IMR-90 (cell line): ENCODE measurements around the gene SLC2A10. TPM values are rescaled to one million over a fixed set of nuclear protein-coding genes. Genes with fewer than 3 reads are reported as not detected.

Source experiments
- ATAC-seq: fragments of 200-7000 bp; cut with Tn5 transposase; 2 replicates; pipeline ENCODE4 v1.9.1; 2020; ENCODE audit warnings: low read depth, mild to moderate bottlenecking, moderate library complexity
- BruUV-seq: library from RNA; stranded (reverse); fragments of 400-500 nt; replicated peaks from 2 replicates; lab custom pipeline; 2021; lab: Mats Ljungman, UMichigan
- CTCF ChIA-PET: fragments of 300-600 bp; formaldehyde crosslinking; extraction: SDS; loops from one replicate; lab custom pipeline; 2021; ENCODE audit warnings: antibody characterized with exemption; lab: Yijun Ruan, JAX
- POLR2A ChIA-PET: fragments of 300-600 bp; sonication (Branson Sonifier 250); formaldehyde crosslinking; loops from one replicate; lab custom pipeline; 2022; ENCODE audit warnings: antibody characterized with exemption; ENCODE audit not compliant: unreplicated experiment; lab: Charles Lee
- DNase-seq: peaks from one replicate; pipeline ENCODE4 v3.0.0; 2013
- H2AFZ ChIP-seq: replicated peaks from 2 replicates; pipeline ENCODE3; 2013; ENCODE audit warnings: low read length, mild to moderate bottlenecking; ENCODE audit not compliant: poor library complexity
- H2AK5ac ChIP-seq: 2 replicates; pipeline ENCODE4 v1.6.1; 2013; ENCODE audit warnings: low read depth, low read length, inconsistent platforms
- H2AK9ac ChIP-seq: replicated peaks from 2 replicates; pipeline ENCODE3; 2013; ENCODE audit warnings: mild to moderate bottlenecking, low read depth, low read length, moderate library complexity; ENCODE audit not compliant: poor library complexity
- H2BK120ac ChIP-seq: 2 replicates; pipeline ENCODE4 v1.6.1; 2013; ENCODE audit warnings: low read depth, low read length, inconsistent platforms
- H2BK15ac ChIP-seq: 3 replicates; pipeline ENCODE4 v1.6.1; 2013; ENCODE audit warnings: low read depth, low read length, inconsistent platforms
- H2BK20ac ChIP-seq: 2 replicates; pipeline ENCODE4 v1.6.1; 2013; ENCODE audit warnings: low read depth, mild to moderate bottlenecking, inconsistent platforms, low read length, moderate library complexity
- H2BK5ac ChIP-seq: 2 replicates; pipeline ENCODE4 v1.6.1; 2013; ENCODE audit warnings: mild to moderate bottlenecking, low read depth, low read length, inconsistent platforms; ENCODE audit not compliant: poor library complexity, severe bottlenecking
- H3K14ac ChIP-seq: replicated peaks from 2 replicates; pipeline ENCODE4 v1.6.1; 2013; ENCODE audit warnings: low read depth, low read length, inconsistent platforms
- H3K18ac ChIP-seq: 2 replicates; pipeline ENCODE4 v1.6.1; 2013; ENCODE audit warnings: low read depth, low read length, control low read depth
- H3K23ac ChIP-seq: 2 replicates; pipeline ENCODE4 v1.6.1; 2013; ENCODE audit warnings: low read depth, low read length, inconsistent platforms
- H3K27ac ChIP-seq: 2 replicates; pipeline ENCODE4 v1.5.1; 2013; ENCODE audit warnings: mild to moderate bottlenecking, control low read depth, low read length; ENCODE audit not compliant: insufficient read depth
- H3K27me3 ChIP-seq: 2 replicates; pipeline ENCODE4 v1.6.1; 2013; ENCODE audit warnings: low read length; ENCODE audit not compliant: control insufficient read depth, insufficient read depth
- H3K36me3 ChIP-seq: 2 replicates; pipeline ENCODE4 v1.6.1; 2013; ENCODE audit warnings: low read length, mixed read lengths; ENCODE audit not compliant: control insufficient read depth, insufficient read depth
- H3K4ac ChIP-seq: 2 replicates; pipeline ENCODE4 v1.6.1; 2013; ENCODE audit warnings: low read depth, low read length, inconsistent platforms
- H3K4me1 ChIP-seq: 2 replicates; pipeline ENCODE4 v1.6.1; 2013; ENCODE audit warnings: low read length, mixed read lengths; ENCODE audit not compliant: control insufficient read depth, insufficient read depth
- H3K4me2 ChIP-seq: 2 replicates; pipeline ENCODE4 v1.6.1; 2013; ENCODE audit warnings: low read depth, mild to moderate bottlenecking, control low read depth, low read length, moderate library complexity
- H3K4me3 ChIP-seq: 2 replicates; pipeline ENCODE4 v1.5.1; 2013; ENCODE audit warnings: low read depth, mild to moderate bottlenecking, control low read depth, low read length, moderate library complexity; ENCODE audit not compliant: insufficient read depth
- H3K56ac ChIP-seq: 2 replicates; pipeline ENCODE4 v1.6.1; 2013; ENCODE audit warnings: low read length, inconsistent platforms; ENCODE audit not compliant: insufficient read depth; ENCODE audit errors: extremely low read depth
- H3K79me1 ChIP-seq, 2 experiments: 2 replicates each; pipeline ENCODE4 v1.6.1; 2013; ENCODE audit warnings: low read length in 2 of 2, inconsistent platforms in 1 of 2, low read depth in 1 of 2
- H3K9ac ChIP-seq: 2 replicates; pipeline ENCODE4 v1.6.1; 2013; ENCODE audit warnings: low read depth, low read length, control low read depth
- H3K9me1 ChIP-seq: 2 replicates; pipeline ENCODE4 v1.6.1; 2013; ENCODE audit warnings: low read length, inconsistent platforms; ENCODE audit not compliant: insufficient read depth
- H3K9me3 ChIP-seq: 2 replicates; pipeline ENCODE4 v1.6.1; 2013; ENCODE audit warnings: low read length; ENCODE audit not compliant: control insufficient read depth, insufficient read depth
- H4K20me1 ChIP-seq: 2 replicates; pipeline ENCODE4 v1.6.1; 2013; ENCODE audit warnings: low read length, inconsistent platforms; ENCODE audit not compliant: insufficient read depth
- H4K5ac ChIP-seq: 2 replicates; pipeline ENCODE4 v1.6.1; 2013; ENCODE audit warnings: mild to moderate bottlenecking, low read depth, low read length, control low read depth
- H4K8ac ChIP-seq, 2 experiments: 2 replicates each; pipeline ENCODE4 v1.6.1; 2013; ENCODE audit warnings: low read depth in 2 of 2, low read length in 2 of 2, control low read depth in 1 of 2, inconsistent platforms in 1 of 2
- H4K91ac ChIP-seq: 2 replicates; pipeline ENCODE4 v1.6.1; 2013; ENCODE audit warnings: low read depth, low read length, inconsistent platforms; ENCODE audit not compliant: insufficient read depth
- BHLHE40 ChIP-seq: fragments of 150-350 bp; IDR thresholded peaks from 2 replicates; pipeline ENCODE4 v1.6.1; 2016; ENCODE audit warnings: mild to moderate bottlenecking, low read depth, low read length
- CEBPB ChIP-seq: IDR thresholded peaks from 2 replicates; pipeline ENCODE4 v1.6.1; 2012; ENCODE audit warnings: low read depth, low read length, improper control_type of control experiment
- CHD1 ChIP-seq: IDR thresholded peaks from 2 replicates; pipeline ENCODE4 v1.6.1; 2012; ENCODE audit warnings: low read depth, low read length, improper control_type of control experiment
- FOS ChIP-seq: fragments of 150-350 bp; IDR thresholded peaks from 2 replicates; pipeline ENCODE4 v1.6.1; 2016; ENCODE audit warnings: low read depth, low read length
- MAFK ChIP-seq: IDR thresholded peaks from 2 replicates; pipeline ENCODE4 v1.6.1; 2012; ENCODE audit warnings: low read depth, low read length, improper control_type of control experiment
- MAZ ChIP-seq: IDR thresholded peaks from 2 replicates; pipeline ENCODE4 v1.6.1; 2012; ENCODE audit warnings: low read depth, mild to moderate bottlenecking, low read length, improper control_type of control experiment, moderate library complexity, borderline replicate concordance
- MXI1 ChIP-seq: IDR thresholded peaks from 2 replicates; pipeline ENCODE4 v1.6.1; 2012; ENCODE audit warnings: low read depth, mild to moderate bottlenecking, low read length, moderate library complexity, borderline replicate concordance
- NFE2L2 ChIP-seq: fragments of 150-350 bp; IDR thresholded peaks from 2 replicates; pipeline ENCODE4 v1.6.1; 2016; ENCODE audit warnings: low read depth, mild to moderate bottlenecking, low read length
- POLR2A ChIP-seq: IDR thresholded peaks from 2 replicates; pipeline ENCODE4 v1.6.1; 2012; ENCODE audit warnings: mild to moderate bottlenecking, low read depth, low read length
- RAD21 ChIP-seq: IDR thresholded peaks from 2 replicates; pipeline ENCODE4 v1.6.1; 2012; ENCODE audit warnings: low read length, improper control_type of control experiment
- RCOR1 ChIP-seq: IDR thresholded peaks from 2 replicates; pipeline ENCODE4 v1.6.1; 2012; ENCODE audit warnings: mild to moderate bottlenecking, low read length, improper control_type of control experiment; ENCODE audit not compliant: insufficient replicate concordance
- RFX5 ChIP-seq: IDR thresholded peaks from 2 replicates; pipeline ENCODE4 v1.8.0; 2012; ENCODE audit warnings: low read depth, mild to moderate bottlenecking, low read length, moderate library complexity
- SMC3 ChIP-seq: fragments of 150-350 bp; IDR thresholded peaks from 2 replicates; pipeline ENCODE4 v1.6.1; 2016; ENCODE audit warnings: low read depth, mild to moderate bottlenecking, antibody characterized with exemption, low read length, moderate library complexity
- USF2 ChIP-seq: fragments of 150-350 bp; IDR thresholded peaks from 2 replicates; pipeline ENCODE4 v1.6.1; 2017; ENCODE audit warnings: mild to moderate bottlenecking, antibody characterized with exemption, low read length, low read depth
- WGBS, 2 experiments: methylation state at CpG; one replicate each; pipeline versions ENCODE4 v1.1.5 to v1.1.7; 2013; ENCODE audit warnings: missing lambda C conversion rate in 2 of 2; ENCODE audit not compliant: insufficient read length in 1 of 2; ENCODE audit errors: extremely low coverage in 2 of 2; 5-methylcytosine and 5-hydroxymethylcytosine counted together
- dilution Hi-C: fragments of 300-500 bp; cut with HindIII; formaldehyde crosslinking; loops from one replicate; pipeline ENCODE4 v1.14.3; 2018; ENCODE audit warnings: low sequenced_read_pairs; ENCODE audit not compliant: unreplicated experiment
- in situ Hi-C: fragments of 300-500 bp; cut with MboI; formaldehyde crosslinking; loops from 3 replicates; pipeline ENCODE4 v1.14.3; 2019; ENCODE audit warnings: low sequenced_read_pairs, inconsistent platforms, mixed read lengths
- intact Hi-C: fragments of 100-400 bp; cut with micrococcal nuclease; formaldehyde crosslinking; loops from 2 replicates; pipeline ENCODE4 v1.10.0; 2022
- polyA plus RNA-seq, 3 experiments: library from polyadenylated mRNA; depleted of rRNA; stranded (reverse); fragments of >200 nt; gene quantifications; 2 replicates each; pipeline ENCODE4 v1.2.3, GENCODE V29; 2012; ENCODE audit warnings: low replicate concordance in 1 of 3
- total RNA-seq: library from RNA; depleted of rRNA; stranded (reverse); fragments of >200 nt; gene quantifications from 2 replicates; pipeline ENCODE4 v1.2.3, GENCODE V29; 2012
- TF ChIP-seq, protein P1 (sequence below): fragments of 150-350 bp; IDR thresholded peaks from 2 replicates; pipeline ENCODE4 v1.6.1; 2016; ENCODE audit warnings: low read depth, mild to moderate bottlenecking, low read length, moderate library complexity, borderline replicate concordance
- TF ChIP-seq, protein P2 (sequence below): conservative IDR thresholded peaks from 2 replicates; pipeline ENCODE4 v1.5.1; 2012; ENCODE audit warnings: mild to moderate bottlenecking, low read depth, low read length, improper control_type of control experiment

SLC2A10 gene
- total and polyA plus RNA-seq, 2 of the 4 experiments (the other 2 are of a cell fraction): 15.2 to 22.0 TPM

DNA sequence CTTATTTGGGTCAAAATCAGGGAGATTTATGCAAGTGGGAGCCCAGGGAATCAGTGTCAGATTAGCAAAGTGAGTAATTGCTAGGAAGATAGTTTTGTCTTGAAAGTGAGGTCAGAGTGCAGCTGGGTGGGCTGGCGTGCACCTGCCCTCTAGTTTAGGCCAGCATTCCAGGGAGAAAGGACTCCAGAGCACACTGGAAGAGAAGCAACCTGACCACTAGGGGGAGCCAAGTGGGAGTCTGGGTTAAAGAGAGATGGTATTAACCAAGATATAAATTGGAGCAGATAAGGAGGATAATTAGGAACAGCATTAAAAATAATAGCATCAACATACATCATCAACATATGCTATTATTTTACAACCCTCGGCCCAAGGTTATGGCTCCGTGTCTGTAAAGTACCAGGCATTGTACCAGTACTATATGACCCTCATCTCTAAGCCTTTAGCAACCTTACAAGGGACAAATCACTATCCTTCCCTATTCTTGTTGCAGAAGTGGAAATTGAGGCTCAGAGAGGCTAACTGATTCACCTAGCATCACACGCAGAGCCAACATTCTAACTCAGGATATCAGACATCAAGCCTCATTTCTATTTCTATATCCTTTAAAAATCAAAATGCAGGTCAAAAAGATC, 57.8 kb downstream of the SLC2A10 start:
- Histone ChIP-seq H4K8ac (no peak overlapping the region), H3K9me3 (no peaks in the 10 kb centered on the region), H3K56ac (no peak overlapping the region), H4K91ac (no peak overlapping the region), H3K4ac (no peak overlapping the region), H2AK9ac (no peak overlapping the region), H3K4me2 (no peak overlapping the region), H3K79me1 (no peaks in the 10 kb centered on the region), H3K18ac (no peak overlapping the region), H3K4me3 (no peak overlapping the region), H4K20me1 (no peaks in the 10 kb centered on the region), H3K36me3 (no peaks in the 10 kb centered on the region), H2AK5ac (no peak overlapping the region), H3K9me1 (no peaks in the 10 kb centered on the region; the same call in 1 of the 2 replicates), H2AFZ (no peak overlapping the region), H3K27me3 (no peaks in the 10 kb centered on the region; the same call in 1 of the 2 replicates), H2BK20ac (no peak overlapping the region), H3K4me1 (no peaks in the 10 kb centered on the region), H3K27ac (no peak overlapping the region), H2BK5ac (no peak overlapping the region), H2BK15ac (no peak overlapping the region), H3K9ac (no peak overlapping the region), H3K14ac (no peak overlapping the region), H4K5ac (no peak overlapping the region), H3K23ac (no peak overlapping the region), H2BK120ac (no peak overlapping the region)
- DNase-seq (peak; percentile 36), ATAC-seq (no peak)
- no TSS peak for BruUV-seq
- dilution Hi-C loops (no loop called here), intact Hi-C loops (no loop called here), in situ Hi-C loops (loop anchor here (25.0 kb wide), 1 partner anchor 245 kb away; no protein-coding TSS in a partner anchor)
- TF ChIP-seq MAFK (no peak), RAD21 (peak; percentile 53), SMC3 (peak; percentile 52), FOS (no peak), CEBPB (no peak), BHLHE40 (no peak), POLR2A (no peak), NFE2L2 (no peak), MAZ (no peak), CHD1 (no peak), RFX5 (no peak), MXI1 (no peak), USF2 (no peak), RCOR1 (no peak)
- TF ChIP-seq, protein P1, sequence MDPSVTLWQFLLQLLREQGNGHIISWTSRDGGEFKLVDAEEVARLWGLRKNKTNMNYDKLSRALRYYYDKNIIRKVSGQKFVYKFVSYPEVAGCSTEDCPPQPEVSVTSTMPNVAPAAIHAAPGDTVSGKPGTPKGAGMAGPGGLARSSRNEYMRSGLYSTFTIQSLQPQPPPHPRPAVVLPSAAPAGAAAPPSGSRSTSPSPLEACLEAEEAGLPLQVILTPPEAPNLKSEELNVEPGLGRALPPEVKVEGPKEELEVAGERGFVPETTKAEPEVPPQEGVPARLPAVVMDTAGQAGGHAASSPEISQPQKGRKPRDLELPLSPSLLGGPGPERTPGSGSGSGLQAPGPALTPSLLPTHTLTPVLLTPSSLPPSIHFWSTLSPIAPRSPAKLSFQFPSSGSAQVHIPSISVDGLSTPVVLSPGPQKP: no peak
- TF ChIP-seq, protein P2, sequence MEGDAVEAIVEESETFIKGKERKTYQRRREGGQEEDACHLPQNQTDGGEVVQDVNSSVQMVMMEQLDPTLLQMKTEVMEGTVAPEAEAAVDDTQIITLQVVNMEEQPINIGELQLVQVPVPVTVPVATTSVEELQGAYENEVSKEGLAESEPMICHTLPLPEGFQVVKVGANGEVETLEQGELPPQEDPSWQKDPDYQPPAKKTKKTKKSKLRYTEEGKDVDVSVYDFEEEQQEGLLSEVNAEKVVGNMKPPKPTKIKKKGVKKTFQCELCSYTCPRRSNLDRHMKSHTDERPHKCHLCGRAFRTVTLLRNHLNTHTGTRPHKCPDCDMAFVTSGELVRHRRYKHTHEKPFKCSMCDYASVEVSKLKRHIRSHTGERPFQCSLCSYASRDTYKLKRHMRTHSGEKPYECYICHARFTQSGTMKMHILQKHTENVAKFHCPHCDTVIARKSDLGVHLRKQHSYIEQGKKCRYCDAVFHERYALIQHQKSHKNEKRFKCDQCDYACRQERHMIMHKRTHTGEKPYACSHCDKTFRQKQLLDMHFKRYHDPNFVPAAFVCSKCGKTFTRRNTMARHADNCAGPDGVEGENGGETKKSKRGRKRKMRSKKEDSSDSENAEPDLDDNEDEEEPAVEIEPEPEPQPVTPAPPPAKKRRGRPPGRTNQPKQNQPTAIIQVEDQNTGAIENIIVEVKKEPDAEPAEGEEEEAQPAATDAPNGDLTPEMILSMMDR: peak; percentile 56
- WGBS, 2 experiments: no CpG with 5 or more reads among the region's 4 CpGs
- POLR2A ChIA-PET: no interaction called here
- CTCF ChIA-PET: interaction anchor here (0.7 kb wide), 1 partner anchor 181 kb away, joined by 3 read pairs; no protein-coding TSS in a partner anchor
